GM19467 (cell line): ENCODE measurements around the gene ERF.

ENCODE experiments used
- ATAC-seq: cut with Tn5 transposase; IDR thresholded peaks from one replicate; pipeline ENCODE4 v1.9.1; 2021; ENCODE audit warnings: mild to moderate bottlenecking, moderate library complexity; ENCODE audit not compliant: unreplicated experiment

ERF gene

GRCh38 chr19:42254850-42255765, at the start of gene ERF:
TSS of gene ERF (minus strand) at chr19:42255128. CDS start at chr19:42254999, 129 bp downstream.
- peak; percentile 65 for ATAC-seq

GRCh38 chr19:42303876-42304275, 48.9 kb upstream of the ERF start:
- no peak for ATAC-seq

- ATAC-seq, result no peak
These were observed 48.2 kb upstream of the ERF start for GRCh38 chr19:42303101-42303464.

DNA sequence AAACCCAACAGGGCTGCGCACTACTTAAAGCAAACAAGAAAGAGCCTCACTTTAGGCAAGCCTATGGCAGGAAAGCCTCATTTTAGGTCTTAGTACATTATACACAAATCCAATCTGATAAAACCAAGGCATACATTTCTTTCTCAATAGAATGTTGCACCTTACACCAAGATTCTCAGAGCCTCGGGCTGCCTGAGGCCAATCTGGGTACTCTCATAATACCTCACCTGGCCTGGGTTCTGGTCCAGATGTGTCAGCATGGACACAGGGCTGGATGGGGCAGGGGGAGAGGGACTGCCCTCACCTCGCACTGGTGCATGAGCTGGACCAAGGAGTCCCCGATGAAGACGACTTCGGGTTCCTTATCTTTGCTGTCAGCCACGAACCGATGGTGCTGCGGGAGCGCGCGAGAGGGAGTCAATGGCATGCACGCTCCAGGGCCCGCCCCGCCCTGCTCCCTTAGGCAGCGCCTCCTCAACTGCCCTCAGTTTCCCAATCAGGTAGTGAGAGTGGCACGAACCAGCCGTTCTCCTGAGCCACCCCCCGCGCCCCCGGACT, 46.8 kb upstream of the ERF start, which contains the start of gene PRR19:
Gene PRR19 (plus strand): TSS at position 487 of the 558 bp plus-strand sequence. CDS start 7,453 bp downstream, outside the sequence.
- no peak for ATAC-seq

DNA sequence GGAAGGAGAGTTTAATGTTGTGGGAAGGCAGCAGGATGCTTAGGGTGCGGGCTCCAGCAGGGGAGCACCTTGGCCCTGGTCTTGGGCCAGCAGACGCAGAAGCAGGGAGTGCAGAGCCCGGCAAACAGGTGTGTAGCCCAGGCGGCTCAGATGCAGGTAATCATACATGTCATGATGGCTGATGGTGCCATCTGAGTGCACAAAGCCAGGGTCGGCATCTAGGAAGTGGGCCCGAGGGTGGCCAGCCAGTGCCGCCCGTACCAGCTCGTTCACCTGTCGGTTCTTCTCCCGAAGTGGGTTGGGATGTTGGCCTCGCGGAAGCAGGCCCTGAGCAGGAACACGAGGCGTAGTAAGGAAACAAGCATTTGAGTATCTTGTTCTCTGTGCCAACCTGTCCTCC, 42.1 kb upstream of the ERF start:
- no peak for ATAC-seq

- ATAC-seq, result no peak
These were observed 41.0 kb upstream of the ERF start for GRCh38 chr19:42295831-42296525.

- no peak for ATAC-seq
These were observed 40.4 kb upstream of the ERF start for GRCh38 chr19:42295342-42295741.

GRCh38 chr19:42294471-42295137, 39.7 kb upstream of the ERF start:
- no peak for ATAC-seq

DNA sequence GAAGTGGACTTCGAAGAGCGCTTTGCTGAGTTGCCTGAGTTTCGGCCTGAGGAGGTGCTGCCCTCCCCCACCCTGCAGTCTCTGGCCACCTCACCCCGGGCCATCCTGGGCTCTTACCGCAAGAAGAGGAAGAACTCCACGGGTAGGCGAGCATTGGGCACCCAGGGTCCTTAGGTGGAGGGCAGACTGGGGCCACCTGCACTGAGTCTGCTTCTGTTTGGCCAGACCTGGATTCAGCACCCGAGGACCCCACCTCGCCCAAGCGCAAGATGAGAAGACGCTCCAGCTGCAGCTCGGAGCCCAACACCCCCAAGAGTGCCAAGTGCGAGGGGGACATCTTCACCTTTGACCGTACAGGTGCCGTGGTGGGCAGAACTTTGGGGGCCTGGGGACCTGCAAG, 39.0 kb upstream of the ERF start:
- ATAC-seq, result no peak

DNA sequence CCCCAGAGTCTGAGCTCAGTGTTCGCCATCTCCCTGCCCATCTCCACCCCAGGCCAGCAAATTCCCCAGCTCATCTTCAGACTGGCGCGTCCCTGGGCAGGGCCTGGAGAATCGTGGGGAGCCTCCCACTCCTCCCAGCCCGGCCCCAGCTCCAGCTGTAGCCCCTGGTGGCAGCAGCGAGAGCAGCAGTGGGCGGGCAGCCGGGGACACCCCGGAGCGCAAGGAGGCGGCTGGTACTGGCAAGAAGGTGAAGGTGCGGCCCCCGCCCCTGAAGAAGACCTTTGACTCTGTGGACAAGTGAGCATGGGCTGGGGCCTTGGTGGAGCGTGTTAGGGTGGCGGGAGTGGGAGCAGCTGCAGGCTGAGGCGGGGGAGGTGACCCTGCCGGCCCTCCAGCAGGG, 38.6 kb upstream of the ERF start:
- no peak for ATAC-seq

- no peak for ATAC-seq
These were observed 38.0 kb upstream of the ERF start for GRCh38 chr19:42292963-42293362.

DNA sequence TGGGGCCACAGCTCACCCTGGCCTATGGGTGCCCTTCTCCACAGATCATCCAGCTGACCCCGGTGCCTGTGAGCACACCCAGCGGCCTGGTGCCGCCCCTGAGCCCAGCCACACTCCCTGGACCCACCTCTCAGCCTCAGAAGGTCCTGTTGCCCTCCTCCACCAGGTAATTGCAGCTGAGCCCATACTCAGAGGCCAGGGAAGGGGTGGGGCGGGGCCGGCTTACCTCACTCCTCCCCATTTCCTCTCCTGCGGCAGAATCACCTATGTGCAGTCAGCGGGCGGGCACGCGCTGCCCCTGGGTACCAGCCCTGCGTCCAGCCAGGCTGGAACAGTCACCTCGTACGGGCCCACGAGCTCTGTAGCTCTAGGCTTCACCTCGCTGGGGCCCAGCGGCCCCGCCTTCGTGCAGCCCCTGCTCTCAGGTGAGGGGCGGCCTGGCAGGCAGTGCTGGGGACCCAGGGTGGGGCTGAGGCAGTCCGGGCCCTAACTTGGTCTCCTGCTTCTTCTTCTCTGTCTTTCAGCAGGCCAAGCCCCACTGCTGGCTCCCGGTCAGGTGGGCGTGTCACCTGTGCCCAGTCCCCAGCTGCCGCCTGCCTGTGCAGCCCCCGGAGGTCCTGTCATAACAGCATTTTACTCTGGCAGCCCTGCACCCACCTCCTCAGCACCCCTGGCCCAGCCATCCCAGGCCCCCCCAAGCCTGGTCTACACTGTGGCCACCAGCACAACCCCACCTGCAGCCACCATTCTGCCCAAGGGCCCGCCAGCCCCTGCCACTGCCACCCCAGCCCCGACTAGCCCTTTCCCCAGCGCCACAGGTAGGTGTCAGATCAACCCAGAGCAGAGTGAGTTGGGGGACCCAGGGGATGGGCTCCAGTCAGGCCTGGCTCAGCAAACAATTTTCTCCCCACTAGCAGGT, 37.4 kb upstream of the ERF start:
- no peak for ATAC-seq

DNA sequence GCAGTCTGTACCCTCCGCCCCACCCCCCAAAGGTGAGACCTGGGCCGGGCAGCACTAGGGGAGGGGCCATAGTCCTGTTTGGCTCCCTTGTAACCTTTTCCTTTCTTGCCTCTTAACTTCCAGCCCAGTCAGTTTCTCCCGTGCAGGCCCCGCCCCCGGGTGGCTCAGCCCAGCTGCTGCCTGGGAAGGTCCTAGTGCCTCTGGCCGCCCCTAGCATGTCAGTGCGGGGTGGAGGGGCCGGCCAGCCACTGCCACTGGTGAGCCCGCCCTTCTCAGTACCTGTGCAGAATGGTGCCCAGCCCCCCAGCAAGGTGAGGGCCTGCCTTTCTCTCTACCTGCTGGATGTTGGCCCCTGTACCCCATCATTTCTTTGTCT, 36.5 kb upstream of the ERF start:
- ATAC-seq, result no peak

- no peak for ATAC-seq
These were observed 35.9 kb upstream of the ERF start for GRCh38 chr19:42290523-42291434.

DNA sequence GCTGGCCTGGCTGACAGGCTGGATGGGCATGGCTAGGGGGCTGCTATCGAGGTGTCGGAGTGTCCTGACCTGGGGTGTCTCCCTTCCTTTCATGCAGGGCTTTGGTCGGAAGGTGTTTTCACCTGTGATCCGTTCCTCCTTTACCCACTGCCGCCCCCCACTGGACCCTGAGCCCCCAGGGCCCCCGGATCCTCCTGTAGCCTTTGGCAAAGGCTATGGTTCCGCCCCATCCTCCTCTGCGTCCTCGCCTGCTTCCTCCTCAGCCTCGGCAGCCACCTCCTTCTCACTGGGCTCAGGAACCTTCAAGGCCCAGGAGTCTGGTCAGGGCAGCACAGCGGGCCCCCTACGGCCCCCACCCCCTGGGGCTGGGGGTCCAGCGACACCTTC, 35.2 kb upstream of the ERF start:
- no peak for ATAC-seq

DNA sequence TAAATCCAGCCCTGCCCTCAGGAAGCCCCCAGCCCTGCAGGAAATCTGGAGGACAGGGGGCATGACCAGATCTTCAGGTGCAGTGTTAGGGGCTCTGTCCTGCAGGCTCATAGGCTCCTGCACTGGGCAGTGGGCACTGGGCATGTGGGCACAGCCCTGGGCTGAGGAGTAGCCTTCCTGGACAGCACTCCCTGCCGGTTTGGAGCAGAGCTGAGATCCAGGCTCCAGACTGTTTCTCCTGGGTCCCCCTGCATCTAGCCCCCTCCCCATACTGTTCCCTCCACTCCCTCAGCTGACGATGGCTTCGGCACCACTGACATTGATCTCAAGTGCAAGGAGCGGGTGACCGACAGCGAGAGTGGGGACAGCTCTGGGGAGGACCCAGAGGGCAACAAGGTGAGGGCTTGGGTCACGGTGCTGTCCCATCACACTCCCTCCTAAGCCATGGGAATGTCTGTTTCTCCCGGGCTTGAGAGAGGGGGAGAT, 34.7 kb upstream of the ERF start:
- ATAC-seq, result no peak

DNA sequence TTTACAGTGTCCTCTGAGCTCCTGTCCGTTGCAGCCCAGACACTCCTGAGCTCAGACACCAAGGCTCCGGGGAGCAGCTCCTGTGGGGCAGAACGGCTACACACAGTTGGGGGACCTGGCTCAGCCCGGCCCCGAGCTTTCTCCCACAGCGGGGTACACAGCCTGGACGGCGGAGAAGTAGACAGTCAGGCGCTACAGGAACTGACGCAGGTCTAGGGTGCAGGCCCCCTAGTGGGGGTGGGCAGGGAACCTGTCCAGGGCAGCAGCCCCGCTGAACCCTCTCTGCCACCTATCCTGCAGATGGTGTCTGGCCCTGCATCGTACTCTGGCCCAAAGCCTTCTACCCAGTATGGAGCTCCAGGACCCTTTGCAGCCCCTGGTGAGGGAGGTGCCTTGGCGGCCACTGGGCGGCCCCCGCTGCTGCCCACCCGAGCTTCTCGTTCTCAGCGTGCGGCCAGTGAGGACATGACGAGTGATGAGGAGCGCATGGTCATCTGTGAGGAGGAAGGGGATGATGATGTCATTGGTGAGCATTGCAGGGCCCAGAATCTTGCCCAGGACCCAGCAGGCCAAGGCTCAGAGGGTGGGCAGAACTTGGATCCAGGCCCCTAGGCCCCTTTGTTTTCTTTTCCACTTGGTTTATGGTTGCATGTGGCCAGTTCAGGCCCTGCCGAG, 34.1 kb upstream of the ERF start:
- no peak for ATAC-seq

- no peak for ATAC-seq
These were observed 33.5 kb upstream of the ERF start for GRCh38 chr19:42288387-42288786.

DNA sequence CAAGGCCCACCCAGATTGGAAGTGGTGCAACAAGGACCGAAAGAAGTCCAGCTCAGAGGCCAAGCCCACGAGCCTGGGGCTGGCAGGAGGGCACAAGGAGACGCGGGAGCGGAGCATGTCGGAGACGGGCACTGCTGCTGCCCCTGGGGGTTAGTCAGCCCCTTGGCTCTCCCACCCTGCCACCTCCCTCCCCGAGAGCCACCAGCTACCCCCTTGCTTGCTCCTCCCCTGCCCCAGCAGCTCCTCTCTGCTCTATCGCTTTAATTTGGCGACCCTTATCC, 32.8 kb upstream of the ERF start:
- ATAC-seq, result no peak
